HFFc6 (cell line): ENCODE results near the gene AACS. TPM values are rescaled to one million over a fixed set of nuclear protein-coding genes. Genes with fewer than 3 reads are reported as not detected.

ENCODE experiments used
- DNase-seq: peaks from one replicate; pipeline ENCODE4 v3.0.0-alpha.2; 2018
- H3K27ac Mint-ChIP-seq: 2 replicates; pipeline ENCODE4 v1.8.0; 2020; ENCODE audit warnings: mild to moderate bottlenecking, mixed read lengths
- H3K27me3 Mint-ChIP-seq: 2 replicates; pipeline ENCODE4 v1.8.0; 2021; ENCODE audit warnings: mild to moderate bottlenecking, moderate library complexity, mixed read lengths; ENCODE audit not compliant: insufficient read depth
- H3K36me3 Mint-ChIP-seq: 2 replicates; pipeline ENCODE4 v1.8.0; 2021; ENCODE audit warnings: low read depth, mixed read lengths
- H3K4me1 Mint-ChIP-seq: 2 replicates; pipeline ENCODE4 v1.8.0; 2020; ENCODE audit warnings: low read depth, mixed read lengths
- H3K4me3 Mint-ChIP-seq: 2 replicates; pipeline ENCODE4 v1.8.0; 2020; ENCODE audit warnings: mild to moderate bottlenecking, moderate library complexity, mixed read lengths
- H3K9me3 Mint-ChIP-seq: 2 replicates; pipeline ENCODE4 v1.8.0; 2020; ENCODE audit warnings: mild to moderate bottlenecking, mixed read lengths
- total RNA-seq, 6 experiments: library from RNA; stranded (reverse); fragmentation: NEBNext Ultra II Directional; extraction: Animal tissue kit (Norgen Biotek cat#: 25700); gene quantifications; 2 replicates in 1 of 6; 3 replicates in 5 of 6; pipeline ENCODE4 v1.2.3, GENCODE V29; 2021
- TF ChIP-seq, protein P1 (sequence below): fragments of 200-600 bp; sonication (generic); IDR thresholded peaks from 2 replicates; pipeline ENCODE4 v1.5.0; 2021; ENCODE audit warnings: antibody characterized with exemption, mild to moderate bottlenecking

The AACS gene
- total RNA-seq, 6 experiments from 2014 or later, result 21.6 to 29.5 (median 24.2) TPM

DNA sequence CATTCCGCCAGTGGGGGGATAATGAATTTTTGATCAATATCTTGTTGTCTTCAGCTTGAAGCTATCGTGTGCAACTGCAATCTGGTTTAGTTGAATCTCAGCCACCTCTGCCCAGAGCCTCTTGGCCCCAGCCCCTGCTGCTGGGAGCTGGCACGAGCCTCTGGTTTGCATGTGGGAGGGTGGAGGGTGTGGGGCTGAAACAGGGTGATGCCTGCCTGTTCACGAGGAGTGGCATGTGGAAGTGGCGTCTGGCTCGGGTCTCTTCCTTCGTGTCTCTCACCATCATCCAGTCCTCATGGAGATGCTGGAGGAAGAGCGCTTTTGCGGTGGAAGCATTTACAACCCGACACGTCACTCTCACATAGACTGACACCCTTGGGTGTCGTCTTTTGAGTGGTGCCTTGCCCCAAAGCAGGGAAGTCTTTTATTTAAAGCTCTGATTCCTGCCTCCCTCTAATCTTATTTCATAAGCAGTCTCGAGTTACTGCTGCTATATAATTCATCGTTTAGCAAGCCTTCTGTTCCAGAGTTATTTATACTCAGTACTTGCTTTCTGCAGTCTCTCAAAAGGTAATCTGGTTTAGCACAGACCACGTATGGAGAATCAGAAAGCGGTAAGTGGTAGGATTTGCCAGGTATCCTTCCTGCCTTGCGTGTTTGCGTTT is 64.5 kb downstream of the AACS start:
- TF ChIP-seq, protein P1, sequence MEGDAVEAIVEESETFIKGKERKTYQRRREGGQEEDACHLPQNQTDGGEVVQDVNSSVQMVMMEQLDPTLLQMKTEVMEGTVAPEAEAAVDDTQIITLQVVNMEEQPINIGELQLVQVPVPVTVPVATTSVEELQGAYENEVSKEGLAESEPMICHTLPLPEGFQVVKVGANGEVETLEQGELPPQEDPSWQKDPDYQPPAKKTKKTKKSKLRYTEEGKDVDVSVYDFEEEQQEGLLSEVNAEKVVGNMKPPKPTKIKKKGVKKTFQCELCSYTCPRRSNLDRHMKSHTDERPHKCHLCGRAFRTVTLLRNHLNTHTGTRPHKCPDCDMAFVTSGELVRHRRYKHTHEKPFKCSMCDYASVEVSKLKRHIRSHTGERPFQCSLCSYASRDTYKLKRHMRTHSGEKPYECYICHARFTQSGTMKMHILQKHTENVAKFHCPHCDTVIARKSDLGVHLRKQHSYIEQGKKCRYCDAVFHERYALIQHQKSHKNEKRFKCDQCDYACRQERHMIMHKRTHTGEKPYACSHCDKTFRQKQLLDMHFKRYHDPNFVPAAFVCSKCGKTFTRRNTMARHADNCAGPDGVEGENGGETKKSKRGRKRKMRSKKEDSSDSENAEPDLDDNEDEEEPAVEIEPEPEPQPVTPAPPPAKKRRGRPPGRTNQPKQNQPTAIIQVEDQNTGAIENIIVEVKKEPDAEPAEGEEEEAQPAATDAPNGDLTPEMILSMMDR, result no peak
- Mint-ChIP-seq H3K4me1 (peaks cover 13% of the 10 kb centered on the region), H3K27me3 (peaks cover 2% of the 10 kb centered on the region), H3K9me3 (no peaks in the 10 kb centered on the region), H3K4me3 (no peak overlapping the region), H3K36me3 (peaks cover 20% of the 10 kb centered on the region), H3K27ac (no peak overlapping the region)
- no peak for DNase-seq

DNA sequence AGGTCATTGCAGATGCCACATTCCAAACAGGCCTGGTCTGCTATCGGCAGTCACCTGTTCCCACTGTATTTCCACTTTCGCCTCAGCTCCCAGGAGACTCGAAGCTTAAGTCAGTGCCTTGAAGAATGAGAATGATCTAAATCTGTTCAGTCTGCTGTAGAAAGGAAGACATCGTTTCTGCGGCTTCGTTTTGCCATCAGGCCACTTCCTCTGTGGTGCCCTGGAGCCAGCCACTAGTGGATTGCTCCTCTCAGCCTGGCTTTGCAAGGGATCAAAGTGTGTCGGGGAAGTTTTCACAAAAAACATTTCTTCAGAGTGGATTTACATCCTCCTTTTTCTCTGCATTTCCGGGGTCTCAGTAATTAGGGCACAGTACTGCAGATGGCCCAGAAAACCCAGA is 66.7 kb downstream of the AACS start:
- Mint-ChIP-seq H3K4me1 (peaks cover 13% of the 10 kb centered on the region), H3K9me3 (no peaks in the 10 kb centered on the region), H3K36me3 (peaks cover 16% of the 10 kb centered on the region), H3K27me3 (peaks cover 2% of the 10 kb centered on the region), H3K27ac (no peak overlapping the region), H3K4me3 (no peak overlapping the region)
- TF ChIP-seq, protein P1, result no peak
- DNase-seq, result no peak

GRCh38 chr12:125132698-125133400 is 67.6 kb downstream of the AACS start:
- DNase-seq, result peak; percentile 41
- TF ChIP-seq, protein P1, result no peak
- H3K27me3 Mint-ChIP-seq, result peaks cover 2% of the 10 kb centered on the region
- no peaks in the 10 kb centered on the region for H3K9me3 Mint-ChIP-seq
- no peak overlapping the region for H3K4me3 Mint-ChIP-seq
- H3K4me1 Mint-ChIP-seq, result peaks cover 13% of the 10 kb centered on the region
- peaks cover 10% of the 10 kb centered on the region for H3K36me3 Mint-ChIP-seq
- no peak overlapping the region for H3K27ac Mint-ChIP-seq

- Mint-ChIP-seq H3K9me3 (no peaks in the 10 kb centered on the region), H3K4me1 (peaks cover 13% of the 10 kb centered on the region), H3K27ac (no peak overlapping the region), H3K4me3 (no peak overlapping the region), H3K36me3 (peaks cover 9% of the 10 kb centered on the region; the same call in 1 of the 2 replicates), H3K27me3 (peaks cover 2% of the 10 kb centered on the region)
- TF ChIP-seq, protein P1, result no peak
- DNase-seq, result no peak
Observed at GRCh38 chr12:125133616-125134015, 68.4 kb downstream of the AACS start.

GRCh38 chr12:125134576-125134975 is 69.3 kb downstream of the AACS start:
- Mint-ChIP-seq H3K27me3 (no peaks in the 10 kb centered on the region; the same call in 1 of the 2 replicates), H3K4me1 (peaks cover 13% of the 10 kb centered on the region), H3K4me3 (no peak overlapping the region), H3K9me3 (no peaks in the 10 kb centered on the region), H3K36me3 (peaks cover 12% of the 10 kb centered on the region), H3K27ac (no peak overlapping the region)
- TF ChIP-seq, protein P1, result no peak
- DNase-seq, result no peak
